ENCODE results near the gene TOMT. TPM values are rescaled to one million over a fixed set of nuclear protein-coding genes. Genes with fewer than 3 reads are reported as not detected.

TOMT gene
- total RNA-seq, 4 donors from 2014 or later = not detected

DNA sequence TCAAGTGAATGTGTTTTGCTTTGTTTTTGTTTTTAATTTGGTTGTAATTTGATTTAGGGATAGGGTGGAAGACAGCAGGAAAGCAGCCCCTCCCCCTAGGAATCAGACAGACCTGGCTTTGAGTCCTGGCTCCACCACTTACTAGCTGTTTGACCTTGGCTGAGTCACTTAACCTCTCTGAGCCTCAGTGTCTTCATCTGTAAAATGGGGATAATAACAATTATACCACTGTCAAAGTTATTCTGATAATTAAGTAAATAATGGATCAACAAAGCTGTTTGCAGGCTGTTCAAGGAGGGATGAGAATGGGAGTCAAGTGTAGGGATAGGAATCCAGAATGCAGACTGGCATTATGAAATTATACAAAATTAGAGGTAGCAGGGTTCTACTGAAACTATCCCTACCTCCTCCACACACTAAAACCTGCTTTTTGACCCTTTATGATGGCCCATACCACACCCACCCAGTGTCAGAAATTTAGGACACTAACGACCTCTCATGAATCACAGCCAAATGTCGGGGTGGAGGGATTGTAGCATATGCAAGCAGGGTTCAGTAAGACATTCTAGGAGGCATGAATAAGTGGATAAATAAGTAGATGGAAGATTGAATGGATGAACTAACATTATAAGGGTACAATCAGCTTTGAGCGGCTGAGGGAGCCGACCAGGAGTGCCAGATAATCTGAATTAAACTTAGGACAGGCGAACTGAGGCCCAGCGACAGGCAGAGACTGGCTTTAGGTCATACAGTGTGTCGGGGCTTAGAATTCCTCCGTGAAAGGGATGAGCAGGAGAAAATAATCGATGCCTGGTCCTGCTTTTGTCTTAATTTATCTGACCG lies 5.8 kb downstream of the TOMT start:
- DNase-seq (ENCODE audit: low spot score in 2 of 2) = no peak
- peak overlapping the region; percentile 55 for H3K4me3 ChIP-seq
- no peaks in the 10 kb centered on the region for H3K27me3 ChIP-seq
- peaks cover 22% of the 10 kb centered on the region for H3K36me3 ChIP-seq
- peak overlapping the region; percentile 95 for H3K27ac ChIP-seq
- H3K4me1 ChIP-seq = peaks cover 19% of the 10 kb centered on the region
- TF ChIP-seq CTCF (IDR thresholded peaks at IDR 0.05) = no peak
- TF ChIP-seq EP300 (IDR thresholded peaks at IDR 0.05) = no peak
- no peak for TF ChIP-seq POLR2AphosphoS5 (IDR thresholded peaks at IDR 0.05)
- no peak for TF ChIP-seq POLR2A (IDR thresholded peaks at IDR 0.05)
- 2% methylated on average over 10 of the region's 10 CpGs for WGBS
- H3K9me3 ChIP-seq = no peaks in the 10 kb centered on the region

DNA sequence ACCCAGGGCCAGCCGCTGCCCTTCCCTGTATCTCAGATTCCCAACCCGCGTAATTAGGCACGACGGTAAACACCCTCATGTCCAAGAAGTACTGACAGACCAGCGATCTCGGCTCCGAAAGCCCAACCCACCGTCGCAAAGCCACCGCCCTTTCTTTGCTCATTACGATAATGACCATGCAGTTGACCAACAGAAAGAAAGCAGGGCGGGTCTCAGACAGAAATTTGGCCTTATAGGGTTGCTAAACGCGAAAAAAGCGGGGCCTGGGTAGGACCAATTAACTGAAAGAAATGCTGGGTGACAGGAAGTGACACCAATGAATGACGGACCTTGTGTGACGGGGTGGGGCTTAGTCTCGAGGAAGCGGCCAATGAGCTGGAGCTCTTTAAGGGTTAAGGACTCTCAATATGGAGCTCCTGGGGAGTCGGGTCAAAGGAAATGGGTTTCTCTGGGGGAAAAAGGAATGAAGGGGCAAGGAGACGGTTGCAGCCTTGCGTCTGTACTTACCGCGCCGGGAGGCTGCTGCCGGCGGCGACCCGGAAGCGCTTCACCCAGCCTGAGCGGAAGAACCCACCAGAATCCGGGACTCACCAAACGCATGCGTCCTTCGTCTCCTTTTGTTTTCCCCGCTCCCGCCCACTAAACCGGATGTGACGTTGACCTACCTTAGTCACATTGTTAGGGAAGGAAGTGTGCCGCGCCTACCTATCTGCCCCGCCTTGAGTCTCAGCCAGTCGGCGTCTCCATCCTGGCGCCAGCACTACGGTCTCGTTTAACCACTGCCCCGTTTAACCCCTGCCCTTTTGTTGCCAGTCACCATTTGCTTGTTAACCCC lies 6.6 kb downstream of the TOMT start, which contains the start of gene ANAPC15:
ANAPC15 (minus strand) TSS at position 553 of the 835 bp plus-strand sequence. CDS start 1,419 bp downstream, outside the sequence.
- TF ChIP-seq POLR2A (IDR thresholded peaks at IDR 0.05) (peak; percentile 30 to 87), POLR2AphosphoS5 (IDR thresholded peaks at IDR 0.05) (peak; percentile 35 to 60 (median 46)), EP300 (IDR thresholded peaks at IDR 0.05) (no peak)
- Histone ChIP-seq H3K27ac (peak within 1 kb of the TSS; percentile 95), H3K4me3 (peak within 1 kb of the TSS; percentile 55), H3K27me3 (no peaks in the 10 kb centered on the region), H3K36me3 (peaks cover 22% of the 10 kb centered on the region), H3K4me1 (peaks cover 19% of the 10 kb centered on the region), H3K9me3 (no peaks in the 10 kb centered on the region)
- DNase-seq (ENCODE audit: low spot score in 2 of 2) = peak; percentile 100
- WGBS = under 1% methylated on average over 49 of the region's 49 CpGs

DNA sequence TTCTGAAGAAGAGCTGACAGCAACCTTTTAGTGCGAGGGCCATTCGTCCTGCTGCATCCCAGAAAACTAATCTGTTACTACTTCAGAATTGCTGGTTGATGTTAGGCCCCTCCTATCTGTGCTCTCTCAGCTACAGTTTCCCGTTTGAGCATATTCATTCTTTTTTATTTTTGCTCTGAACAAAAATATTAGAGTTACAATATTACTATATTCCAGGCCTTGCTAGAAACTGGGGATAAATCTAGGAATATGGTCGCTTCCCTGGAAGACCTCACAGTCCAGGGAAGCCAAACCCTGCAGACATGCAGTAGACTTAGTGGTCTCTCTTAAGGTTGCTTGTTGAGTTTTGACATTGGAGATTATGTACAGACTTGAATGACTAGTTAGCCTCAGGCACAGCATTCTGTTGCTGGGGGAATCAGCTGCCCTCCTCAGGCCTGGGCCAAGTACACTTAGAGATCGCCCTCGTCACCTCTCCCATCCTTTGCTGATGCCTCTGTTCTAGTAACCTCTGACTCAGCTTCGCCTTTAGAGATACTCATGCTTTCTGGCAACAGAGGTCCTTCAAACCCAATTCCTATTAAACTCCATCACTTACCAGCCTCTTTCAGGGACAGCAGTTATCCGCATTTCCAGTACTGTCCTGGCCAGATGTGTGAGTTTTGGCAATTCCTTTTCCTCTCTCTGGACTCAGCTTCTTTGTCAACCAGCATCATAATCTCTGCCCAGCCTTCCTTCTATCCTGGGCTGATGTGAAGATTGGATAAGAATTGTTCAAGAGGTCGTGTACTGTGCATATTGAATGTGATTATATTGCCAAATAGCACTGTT lies 7.5 kb downstream of the TOMT start:
- 53% methylated on average over 9 of the region's 9 CpGs for WGBS
- H3K4me3 ChIP-seq = peak overlapping the region; percentile 55

GRCh38 chr11:72114570-72114969 lies 8.8 kb downstream of the TOMT start:
- 77% methylated on average over 1 of the region's 1 CpG for WGBS
- Histone ChIP-seq H3K36me3 (peaks cover 3% of the 10 kb centered on the region), H3K4me1 (peaks cover 19% of the 10 kb centered on the region), H3K4me3 (no peak overlapping the region), H3K27me3 (no peaks in the 10 kb centered on the region), H3K27ac (no peak overlapping the region), H3K9me3 (no peaks in the 10 kb centered on the region)
- no peak for TF ChIP-seq EP300 (IDR thresholded peaks at IDR 0.05)
- no peak for TF ChIP-seq POLR2A (IDR thresholded peaks at IDR 0.05)
- no peak for TF ChIP-seq CTCF (IDR thresholded peaks at IDR 0.05)
- TF ChIP-seq POLR2AphosphoS5 (IDR thresholded peaks at IDR 0.05) = no peak
- DNase-seq (ENCODE audit: low spot score in 2 of 2) = no peak

More for the DNA sequence above, 7.5 kb downstream of the TOMT start:
- no peak for DNase-seq (ENCODE audit: low spot score in 2 of 2)
- H3K4me1 ChIP-seq = peaks cover 19% of the 10 kb centered on the region
- TF ChIP-seq POLR2AphosphoS5 (IDR thresholded peaks at IDR 0.05) = no peak
- TF ChIP-seq EP300 (IDR thresholded peaks at IDR 0.05) = no peak
- TF ChIP-seq CTCF (IDR thresholded peaks at IDR 0.05) = no peak
- no peaks in the 10 kb centered on the region for H3K9me3 ChIP-seq
- no peaks in the 10 kb centered on the region for H3K27me3 ChIP-seq
- peaks cover 17% of the 10 kb centered on the region for H3K36me3 ChIP-seq
- H3K27ac ChIP-seq = peak overlapping the region; percentile 95

DNA sequence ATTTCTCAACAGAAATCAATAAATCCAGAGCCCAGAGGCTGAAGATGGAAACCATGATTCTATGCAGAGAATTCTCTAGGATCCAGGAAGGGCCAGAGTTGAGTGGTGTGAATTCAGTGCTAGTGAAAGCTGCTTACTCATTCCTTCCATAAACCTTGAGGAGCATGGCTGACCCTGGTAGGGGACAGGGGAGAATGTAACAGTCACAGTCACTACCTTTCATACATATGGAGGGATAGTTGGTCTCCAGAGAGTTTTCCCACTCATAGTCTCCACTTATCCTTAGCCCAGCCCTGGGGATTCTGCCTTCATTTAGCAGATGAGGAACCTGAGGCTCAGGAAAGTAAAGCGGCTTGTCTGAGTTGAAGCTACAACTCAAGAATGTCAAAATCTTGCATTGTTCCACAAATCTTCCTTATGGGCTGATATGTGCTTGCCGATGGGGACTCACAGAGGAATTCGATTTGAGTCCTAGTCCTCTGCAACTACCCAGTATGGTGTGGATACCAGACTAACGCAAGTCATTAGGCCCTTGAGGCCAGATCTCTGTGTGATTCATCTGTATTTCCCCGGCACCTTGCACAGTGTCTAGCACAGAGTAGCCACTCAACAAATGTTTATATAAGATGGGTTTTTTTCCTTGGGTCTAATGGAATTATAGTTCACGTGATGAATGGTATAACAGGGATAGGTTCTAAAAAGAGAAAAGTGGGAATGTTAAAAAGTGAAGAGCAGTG lies 10.5 kb downstream of the TOMT start:
- H3K27me3 ChIP-seq = no peaks in the 10 kb centered on the region
- TF ChIP-seq POLR2AphosphoS5 (IDR thresholded peaks at IDR 0.05) (no peak), CTCF (IDR thresholded peaks at IDR 0.05) (no peak), POLR2A (IDR thresholded peaks at IDR 0.05) (no peak)
- DNase-seq (ENCODE audit: low spot score in 2 of 2) = no peak
- H3K27ac ChIP-seq = no peak overlapping the region
- H3K4me3 ChIP-seq = no peak overlapping the region
- H3K9me3 ChIP-seq = no peaks in the 10 kb centered on the region
- 93% methylated on average over 6 of the region's 6 CpGs for WGBS
- peaks cover 16% of the 10 kb centered on the region for H3K4me1 ChIP-seq
- no peaks in the 10 kb centered on the region for H3K36me3 ChIP-seq

Data from suprapubic skin (tissue), 4 donors.